HG03108 (cell line): ENCODE data around the gene LAMC3.

Source experiments
- ATAC-seq: cut with Tn5 transposase; IDR thresholded peaks from one replicate; pipeline ENCODE4 v1.9.1; 2021; ENCODE audit warnings: moderate library complexity; ENCODE audit not compliant: unreplicated experiment

LAMC3 gene

DNA sequence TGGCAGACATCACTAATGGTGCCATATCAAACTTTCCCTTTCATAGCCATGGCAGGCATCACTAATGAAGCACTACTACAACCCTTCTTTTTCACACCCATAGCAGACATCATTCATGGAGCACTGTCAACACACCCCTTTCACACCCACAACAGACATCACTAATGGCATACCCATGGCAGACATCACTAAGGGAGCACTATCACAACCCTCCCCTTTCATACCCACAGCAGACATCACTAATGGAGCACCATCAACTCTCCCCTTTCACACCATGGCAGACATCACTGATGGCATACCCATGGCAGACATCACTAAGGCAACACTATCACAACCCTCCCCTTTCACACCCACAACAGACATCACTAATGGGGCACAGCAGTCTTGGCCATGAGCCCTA is 33.7 kb downstream of the LAMC3 start:
- ATAC-seq: no peak

DNA sequence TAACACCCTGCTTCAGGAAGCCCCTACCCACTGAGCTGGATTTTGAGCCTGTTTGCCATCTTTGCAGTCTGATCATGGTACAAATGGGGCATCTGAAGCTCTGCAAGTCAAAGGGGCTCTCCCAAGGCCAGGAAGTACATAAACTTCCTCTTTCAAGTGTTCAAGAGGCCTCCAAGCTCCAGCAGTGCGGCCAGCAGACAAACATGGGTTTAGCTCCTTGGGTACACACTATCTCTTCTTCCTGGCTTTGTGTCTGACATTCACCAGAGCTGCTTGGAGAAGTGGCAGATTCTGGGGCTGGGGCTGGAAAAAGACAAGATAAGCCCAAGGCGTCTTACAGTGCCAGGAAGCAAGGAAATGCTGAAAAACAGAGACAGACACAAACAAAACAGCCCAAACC is 34.1 kb downstream of the LAMC3 start:
- no peak for ATAC-seq

DNA sequence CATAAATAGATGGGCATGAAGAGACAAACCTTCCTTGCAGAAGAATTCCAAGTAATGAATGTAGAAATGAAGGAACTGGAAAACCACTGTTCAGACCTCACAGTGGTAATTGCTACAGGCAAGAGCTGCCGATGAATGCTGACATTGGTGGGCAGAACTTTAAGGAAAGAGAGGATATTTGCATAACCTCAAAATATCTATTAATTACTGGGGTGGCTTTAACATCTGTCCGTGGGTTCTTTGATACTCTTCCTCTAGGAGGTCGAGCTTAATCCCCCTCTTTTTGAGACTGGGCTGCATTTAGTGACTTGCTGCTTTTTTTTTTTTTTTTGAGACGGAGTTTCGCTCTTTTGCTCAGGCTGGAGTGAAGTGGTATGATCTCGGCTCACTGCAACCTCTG is 34.7 kb downstream of the LAMC3 start:
- ATAC-seq: no peak

DNA sequence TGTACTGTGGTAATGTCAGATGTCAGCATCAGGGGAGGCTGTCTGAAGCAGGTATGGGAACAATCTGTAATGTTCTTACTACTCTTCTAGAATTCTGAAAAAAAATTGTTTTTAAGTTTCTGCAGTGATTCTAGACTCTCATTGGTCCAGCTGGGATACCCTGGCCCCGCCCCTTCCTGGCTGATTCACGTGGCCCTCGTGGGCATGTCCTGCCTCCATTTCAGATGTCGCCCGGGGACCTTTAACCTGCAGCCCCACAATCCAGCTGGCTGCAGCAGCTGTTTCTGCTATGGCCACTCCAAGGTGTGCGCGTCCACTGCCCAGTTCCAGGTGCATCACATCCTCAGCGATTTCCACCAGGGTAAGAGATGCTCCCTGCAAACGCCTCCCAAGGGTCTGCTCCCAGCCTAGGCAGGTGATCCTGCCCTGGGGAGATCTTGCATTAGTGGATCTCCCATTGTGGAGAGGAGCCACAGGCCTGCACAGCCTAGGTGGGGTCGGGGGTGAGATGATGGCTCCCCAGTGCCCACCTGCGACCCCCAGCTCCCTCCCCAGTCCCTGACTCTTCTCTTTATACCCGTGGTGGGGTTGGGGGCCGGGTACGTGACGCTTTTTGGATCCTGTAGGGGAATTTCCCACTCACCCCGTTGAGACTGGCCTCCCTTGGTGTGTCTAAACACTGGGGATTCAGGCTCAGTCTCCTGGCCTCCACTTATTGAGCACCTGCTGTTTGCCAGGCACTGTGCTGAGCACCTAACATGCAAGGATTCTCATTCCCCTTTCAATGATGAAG is 36.5 kb downstream of the LAMC3 start:
- ATAC-seq: no peak

DNA sequence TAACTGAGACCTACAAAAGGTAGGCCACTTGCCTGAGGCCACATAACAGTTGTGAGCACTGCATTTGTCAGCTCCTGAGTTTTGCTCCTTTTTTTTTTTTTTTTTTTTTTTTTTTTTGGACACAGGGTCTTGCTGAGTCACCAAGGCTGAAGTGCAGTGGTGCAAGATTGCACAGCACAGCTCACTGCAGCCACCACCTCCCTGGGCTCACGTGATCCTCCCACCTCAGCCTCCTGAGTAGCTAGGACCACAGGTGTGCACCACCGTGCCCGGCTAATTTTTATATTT is 37.1 kb downstream of the LAMC3 start:
- no peak for ATAC-seq

DNA sequence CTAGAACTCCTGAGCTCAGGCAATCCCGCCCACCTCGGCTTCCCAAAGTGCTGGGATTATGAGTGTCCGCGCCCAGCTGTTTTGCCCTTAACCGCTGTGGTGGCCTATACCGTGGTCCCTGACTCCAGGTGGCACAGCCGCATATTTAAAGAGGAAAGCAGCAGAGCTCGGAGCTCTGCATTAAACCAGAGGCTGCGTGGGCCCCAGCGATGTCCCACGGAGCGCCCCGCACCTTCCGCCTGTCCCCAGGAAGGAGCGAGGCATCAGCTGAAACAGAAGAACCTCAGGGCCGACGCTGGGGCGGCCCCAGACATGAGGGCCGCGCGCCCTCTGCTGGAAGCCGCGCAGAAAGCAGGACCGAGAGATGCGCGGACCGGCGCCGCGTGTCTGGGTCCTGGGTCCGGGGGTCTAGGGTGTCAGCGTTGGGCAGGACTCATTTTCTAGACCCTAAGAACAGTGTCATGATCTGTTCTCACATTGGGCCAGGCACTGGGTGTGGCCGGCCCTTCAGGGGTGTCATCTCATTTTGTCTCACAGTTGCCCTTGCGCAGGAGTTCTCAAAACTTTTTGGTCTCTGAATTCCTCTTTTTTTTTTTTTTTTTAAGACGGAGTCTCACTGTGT is 37.7 kb downstream of the LAMC3 start:
- no peak for ATAC-seq

DNA sequence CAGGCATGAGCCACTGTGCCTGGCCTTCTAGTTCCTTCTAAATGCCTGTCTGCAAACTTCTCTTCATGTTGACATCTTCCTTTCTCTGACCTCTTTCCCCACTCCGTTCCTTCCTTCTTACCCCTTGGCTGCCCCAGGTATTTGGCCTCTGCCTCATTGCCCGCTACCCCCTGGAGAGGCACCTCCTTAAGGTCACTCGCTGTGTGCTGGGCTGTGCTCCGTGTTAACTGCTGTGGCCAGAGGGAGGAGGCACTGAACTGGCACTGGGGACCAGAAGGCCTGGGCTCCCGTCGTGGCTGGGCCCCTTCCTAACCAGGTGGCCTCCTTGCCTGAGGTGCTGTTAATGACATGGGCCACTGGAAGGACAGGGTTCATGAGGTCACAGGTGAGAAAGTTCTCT is 39.4 kb downstream of the LAMC3 start:
- no peak for ATAC-seq

DNA sequence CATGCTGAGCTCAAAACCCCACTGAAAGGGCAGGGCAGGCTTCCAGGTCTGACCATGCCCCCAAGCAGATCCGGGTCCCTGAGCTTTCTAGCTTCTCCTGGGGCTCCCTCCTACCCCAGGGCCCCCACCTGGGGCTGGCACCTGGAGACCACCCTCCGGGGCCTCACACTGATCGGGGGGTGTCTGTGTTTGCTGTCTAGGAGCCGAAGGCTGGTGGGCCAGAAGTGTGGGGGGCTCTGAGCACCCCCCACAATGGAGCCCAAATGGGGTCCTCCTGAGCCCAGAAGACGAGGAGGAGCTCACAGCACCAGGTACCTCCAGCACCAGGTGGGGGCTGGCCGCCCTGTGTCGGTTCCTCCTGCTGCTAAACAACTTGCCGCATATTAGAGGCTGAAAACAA is 39.8 kb downstream of the LAMC3 start:
- ATAC-seq: no peak

DNA sequence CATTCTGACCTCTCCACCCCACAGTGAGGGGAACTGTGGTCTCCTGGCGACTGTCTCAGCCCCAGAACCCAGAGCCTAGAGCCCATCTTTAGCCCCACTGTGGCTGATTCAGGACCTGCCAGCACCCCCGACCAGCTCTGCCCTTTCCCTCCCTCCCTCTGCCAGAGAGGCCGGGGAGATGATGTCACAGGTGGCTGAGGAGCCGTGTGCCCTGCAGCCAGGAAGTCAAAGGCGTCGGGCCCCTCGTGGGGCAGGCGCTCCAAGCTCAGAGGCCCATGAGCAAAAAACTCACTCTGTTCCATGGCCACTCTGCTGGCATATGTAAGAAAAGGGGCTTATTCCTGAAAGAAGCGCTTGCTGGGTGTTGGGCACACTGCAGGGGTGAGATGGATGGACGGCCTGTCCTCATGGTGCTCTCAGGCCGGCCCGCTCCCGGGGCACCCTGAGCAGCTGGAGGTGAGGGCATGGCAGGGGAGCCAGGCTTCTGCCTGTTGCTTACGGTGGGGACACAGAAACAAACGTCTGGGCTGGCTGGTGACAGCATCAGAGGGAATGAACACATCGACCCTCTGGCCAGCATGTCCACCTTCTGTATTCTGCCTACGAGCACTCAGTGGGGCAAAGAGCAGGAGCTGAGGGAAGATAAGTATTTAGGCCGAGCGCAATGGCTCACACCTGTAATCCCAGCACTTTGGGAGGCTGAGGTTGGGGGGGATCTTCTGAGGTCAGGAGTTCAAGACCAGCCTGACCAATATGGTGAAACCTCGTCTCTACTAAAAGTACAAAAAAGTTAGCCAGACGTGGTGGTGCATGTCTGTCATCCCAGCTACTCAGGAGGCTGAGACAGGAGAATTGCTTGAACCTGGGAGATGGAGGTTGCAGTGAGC is 41.1 kb downstream of the LAMC3 start:
- ATAC-seq: no peak

DNA sequence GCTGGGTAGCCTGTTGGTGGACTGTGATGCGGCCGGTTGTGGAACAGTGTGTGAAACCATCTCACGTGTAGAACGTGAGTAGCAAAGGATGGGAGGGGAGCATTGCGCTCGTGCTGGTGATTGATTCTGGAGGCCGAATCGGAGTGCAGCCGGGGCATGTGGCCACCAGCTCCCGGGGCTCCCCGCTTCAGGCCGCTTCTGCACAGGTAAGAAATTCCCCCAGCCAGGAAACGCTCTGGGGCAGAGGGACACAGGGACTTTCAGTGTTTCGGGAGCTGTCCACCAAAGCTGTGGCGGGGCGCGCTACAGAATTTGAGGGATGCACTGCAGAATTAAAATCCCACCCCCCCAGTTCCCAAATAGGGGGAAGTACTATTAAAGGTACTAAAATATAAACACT is 41.9 kb downstream of the LAMC3 start:
- no peak for ATAC-seq

DNA sequence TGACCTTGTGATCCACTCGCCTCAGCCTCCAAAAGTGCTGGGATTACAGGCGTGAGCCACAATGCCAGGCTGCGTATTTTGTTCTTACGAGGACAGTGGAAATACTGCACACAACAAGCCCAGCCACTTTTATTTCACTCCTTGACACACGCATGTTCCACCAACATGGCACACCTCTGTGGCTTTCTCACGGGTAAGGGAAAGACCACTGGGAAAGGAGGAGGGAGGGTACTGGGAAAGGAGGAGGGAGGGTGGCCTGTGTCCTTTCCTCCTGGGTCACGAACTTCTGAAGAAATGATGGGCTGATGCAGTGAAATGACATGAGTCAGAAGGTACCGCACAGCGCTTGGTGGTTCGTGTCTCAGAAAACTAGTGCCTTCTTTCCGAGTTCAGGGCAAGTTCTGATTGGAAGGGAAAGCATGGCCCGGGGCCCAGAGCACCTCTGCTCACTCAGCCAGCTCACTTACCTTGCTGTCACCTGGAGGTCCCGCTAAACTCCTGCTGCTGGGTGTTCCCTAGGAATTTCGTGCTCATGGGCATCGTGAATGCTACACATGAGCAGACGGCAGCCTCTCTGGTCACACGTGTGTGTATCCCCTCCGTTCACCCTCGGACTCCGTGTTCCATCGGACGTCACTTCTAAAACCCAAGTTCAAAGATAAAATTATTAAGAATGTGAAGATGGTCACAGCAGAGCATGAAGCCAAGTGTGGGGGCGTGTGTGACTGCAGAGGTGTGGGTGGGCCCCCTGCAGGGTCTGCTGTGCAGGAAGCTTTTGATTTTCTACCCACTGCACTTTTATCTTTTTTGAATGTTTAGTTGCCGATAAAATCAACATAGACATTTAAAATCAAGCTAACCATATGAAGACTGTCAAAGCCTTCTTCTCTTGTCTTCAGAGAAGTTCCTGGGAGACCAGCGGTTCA is 42.9 kb downstream of the LAMC3 start:
- no peak for ATAC-seq

DNA sequence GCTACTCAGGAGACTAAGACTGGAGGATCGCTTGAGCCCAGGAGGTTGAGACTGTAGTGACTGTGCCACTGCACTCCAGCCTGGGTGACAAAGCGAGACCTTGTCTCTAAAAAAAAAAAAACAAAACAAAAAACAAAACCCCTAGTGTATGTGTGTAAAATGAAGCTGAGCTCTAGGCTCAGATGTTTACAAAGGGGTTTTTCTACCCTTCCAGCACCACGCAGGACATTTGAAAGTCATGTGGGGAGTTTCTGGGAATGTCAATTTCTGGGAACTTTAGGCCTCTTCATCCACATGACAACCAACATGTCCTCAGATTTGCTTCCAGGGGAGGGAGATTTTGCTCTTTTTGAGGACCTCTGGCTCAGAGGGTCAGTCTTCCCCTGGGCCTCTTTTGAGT is 44.9 kb downstream of the LAMC3 start:
- no peak for ATAC-seq

DNA sequence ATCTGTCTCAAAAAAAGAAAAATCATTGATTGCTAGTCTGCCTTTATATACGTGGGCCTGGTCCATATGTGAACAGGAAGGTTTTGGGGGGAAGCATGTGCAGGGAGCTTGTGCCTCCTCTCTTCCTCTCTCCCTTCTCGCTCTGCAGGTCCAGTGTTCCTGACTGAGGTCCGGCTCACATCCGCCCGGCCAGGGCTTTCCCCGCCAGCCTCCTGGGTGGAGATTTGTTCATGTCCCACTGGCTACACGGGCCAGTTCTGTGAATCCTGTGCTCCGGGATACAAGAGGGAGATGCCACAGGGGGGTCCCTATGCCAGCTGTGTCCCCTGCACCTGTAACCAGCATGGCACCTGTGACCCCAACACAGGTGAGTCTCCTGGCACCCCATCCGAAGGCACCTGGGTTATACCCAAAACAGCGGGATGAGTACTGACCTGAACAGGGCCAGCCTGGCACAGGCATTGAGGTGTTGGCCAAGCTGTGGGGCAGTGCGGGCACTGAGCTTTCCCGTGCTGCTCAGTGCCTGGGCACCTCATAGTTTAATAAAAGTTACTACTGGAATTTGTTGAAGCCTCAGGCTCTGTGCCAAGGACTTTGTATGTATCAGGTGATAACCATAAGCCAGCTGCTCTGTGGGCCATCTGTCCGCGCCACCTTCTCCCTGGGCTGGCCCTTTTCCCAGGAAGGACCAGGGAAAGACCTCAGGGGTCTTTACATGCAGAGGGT is 48.0 kb downstream of the LAMC3 start:
- no peak for ATAC-seq

DNA sequence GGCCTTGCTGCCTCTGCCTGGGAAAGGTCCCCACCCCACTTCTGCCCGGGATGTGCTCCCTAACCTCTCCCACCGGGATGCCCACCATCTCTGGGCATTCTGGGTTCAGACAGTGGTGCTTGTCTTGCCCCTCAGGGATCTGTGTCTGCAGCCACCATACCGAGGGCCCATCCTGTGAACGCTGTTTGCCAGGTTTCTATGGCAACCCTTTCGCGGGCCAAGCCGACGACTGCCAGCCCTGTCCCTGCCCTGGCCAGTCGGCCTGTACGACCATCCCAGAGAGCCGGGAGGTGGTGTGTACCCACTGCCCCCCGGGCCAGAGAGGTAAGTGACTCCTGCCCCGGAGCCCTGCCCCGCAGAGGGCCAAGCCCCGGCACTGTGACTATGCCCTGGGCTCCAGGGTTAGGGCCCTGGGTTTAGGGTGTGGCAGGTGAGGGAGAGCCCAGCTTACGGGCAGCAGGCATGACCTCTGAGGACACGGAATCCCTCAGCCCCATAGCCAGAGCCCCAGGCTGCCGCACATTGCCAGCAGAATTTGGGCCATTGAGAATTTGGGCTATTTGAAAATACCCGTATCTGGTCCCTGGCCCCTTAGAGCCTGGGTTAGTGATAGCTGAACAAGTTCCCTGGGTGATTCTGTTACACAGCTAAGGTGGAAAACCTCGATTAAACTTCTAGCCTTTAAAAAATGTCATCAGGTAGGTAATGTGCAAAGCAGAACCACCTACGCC is 52.1 kb downstream of the LAMC3 start:
- ATAC-seq: no peak

DNA sequence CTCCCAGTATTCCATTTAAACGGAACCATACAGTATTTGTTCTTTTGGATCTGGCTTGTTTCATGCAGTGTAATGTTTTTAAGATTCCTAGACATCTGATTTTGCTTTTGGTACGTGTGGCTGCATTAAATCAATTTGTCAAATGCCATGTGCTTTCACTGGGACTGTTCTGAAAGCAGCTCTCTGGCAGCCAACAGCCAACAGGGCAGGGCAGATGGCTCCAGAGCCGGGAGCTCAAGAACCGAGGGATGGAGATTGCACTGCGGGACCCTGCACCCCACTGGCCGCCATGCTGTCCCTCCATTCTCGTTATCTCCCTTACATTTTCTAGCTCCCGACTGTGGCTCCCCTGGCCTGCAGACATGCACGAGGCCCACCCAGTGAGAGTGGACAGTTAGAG is 54.0 kb downstream of the LAMC3 start:
- no peak for ATAC-seq

DNA sequence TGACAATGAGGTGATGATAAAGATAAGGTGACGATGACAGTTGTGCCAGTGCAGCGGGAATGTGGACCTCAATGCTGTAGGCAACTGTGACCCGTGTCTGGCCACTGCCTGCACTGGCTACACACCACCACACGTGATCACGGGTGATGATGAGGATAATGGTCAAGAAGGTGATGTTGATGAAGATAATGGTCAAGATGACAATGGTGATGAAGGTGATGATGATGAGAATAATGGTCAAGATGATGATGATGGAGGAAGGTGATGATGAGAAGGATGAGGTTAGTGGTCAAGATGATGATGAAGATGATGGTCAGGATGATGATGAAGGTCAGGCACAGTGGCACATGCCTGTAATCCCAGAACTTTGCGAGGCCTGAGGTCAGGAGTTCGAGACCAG is 56.6 kb downstream of the LAMC3 start:
- no peak for ATAC-seq

DNA sequence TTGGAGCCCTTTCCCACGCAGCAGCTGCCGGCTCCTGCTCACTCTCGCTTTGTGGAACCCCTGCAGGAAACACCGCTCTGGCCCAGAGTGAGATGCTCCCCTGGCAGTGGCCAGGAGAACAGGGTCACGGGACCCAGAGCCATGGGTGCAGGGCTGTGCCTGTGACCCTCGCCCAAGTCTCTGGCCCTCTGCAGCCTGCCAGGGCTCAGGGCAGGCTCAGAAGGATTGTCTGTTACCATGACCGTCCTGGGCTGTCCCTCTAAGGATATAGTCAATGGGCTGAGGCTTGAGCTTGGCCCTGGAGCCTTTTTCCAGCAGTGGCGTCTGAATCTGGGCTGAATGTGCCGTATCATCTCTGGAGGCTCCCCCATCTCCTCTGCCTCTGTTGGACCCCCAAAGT is 58.7 kb downstream of the LAMC3 start:
- no peak for ATAC-seq

DNA sequence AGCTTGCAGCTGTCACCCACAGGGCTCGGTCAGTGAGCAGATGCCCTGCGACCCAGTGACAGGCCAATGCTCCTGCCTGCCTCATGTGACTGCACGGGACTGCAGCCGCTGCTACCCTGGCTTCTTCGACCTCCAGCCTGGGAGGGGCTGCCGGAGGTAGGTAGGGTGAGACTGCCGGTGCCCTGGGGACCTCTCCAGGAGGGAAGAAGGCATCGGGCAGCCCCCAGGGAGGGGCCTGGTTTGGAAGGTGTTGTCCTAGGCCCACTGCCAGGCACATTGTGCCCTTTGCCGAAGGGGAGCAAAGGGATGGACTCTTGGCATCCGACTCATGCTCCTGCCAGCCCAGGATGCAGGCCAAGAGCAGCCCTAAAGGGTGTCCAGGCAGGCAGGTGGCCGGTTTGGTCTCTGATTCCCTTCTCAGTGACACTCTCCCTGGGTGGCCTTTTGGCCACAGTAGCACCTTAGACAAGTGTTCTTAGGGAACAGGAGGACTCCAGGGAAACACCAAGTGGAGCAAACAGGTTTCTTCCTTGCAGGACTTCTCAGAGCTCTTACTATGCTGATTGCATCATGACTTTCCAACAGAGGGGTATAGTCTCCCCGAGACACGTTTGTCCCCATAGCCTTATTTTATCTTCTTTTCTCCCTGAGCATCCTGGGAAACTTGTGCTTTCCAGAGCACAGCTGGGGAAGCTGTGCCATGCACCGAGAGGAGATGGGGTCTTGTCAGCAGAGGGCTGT is 59.3 kb downstream of the LAMC3 start:
- ATAC-seq: no peak

DNA sequence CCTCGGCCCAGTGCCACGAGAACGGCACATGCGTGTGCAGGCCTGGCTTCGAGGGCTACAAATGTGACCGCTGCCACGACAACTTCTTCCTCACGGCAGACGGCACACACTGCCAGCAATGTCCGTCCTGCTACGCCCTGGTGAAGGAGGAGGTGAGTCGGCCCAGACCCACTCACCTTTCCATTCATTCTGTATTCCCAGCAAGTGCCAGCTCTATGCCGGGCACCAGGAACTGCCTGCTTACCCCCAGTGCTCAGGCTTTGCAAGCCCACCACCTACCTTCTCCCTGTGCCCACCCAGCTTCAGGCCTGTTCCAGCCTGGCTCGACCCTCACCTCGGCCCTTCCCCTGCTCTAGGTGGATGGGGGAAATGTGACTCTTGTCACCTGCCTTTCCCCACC is 60.7 kb downstream of the LAMC3 start:
- ATAC-seq: no peak
